B cell (primary cell): ENCODE measurements around the gene HEG1. TPM values are rescaled to one million over a fixed set of nuclear protein-coding genes. Genes with fewer than 3 reads are reported as not detected.

Experiments used
- ATAC-seq: fragments of 200-7000 bp; cut with Tn5 transposase; one replicate; pipeline ENCODE4 v1.10.0; 2021; ENCODE audit warnings: low read depth, mild to moderate bottlenecking, moderate number of reproducible peaks, moderate library complexity
- CTCF ChIA-PET: fragments of 350-600 bp; sonication (Branson Sonifier 250); formaldehyde crosslinking; loops from one replicate; lab custom pipeline; 2021; ENCODE audit warnings: antibody characterized with exemption, inconsistent platforms; lab: Charles Lee
- POLR2A ChIA-PET: fragments of 350-600 bp; sonication (Branson Sonifier 250); formaldehyde crosslinking; loops from one replicate; lab custom pipeline; 2021; ENCODE audit warnings: antibody characterized with exemption; lab: Charles Lee
- DNase-seq: peaks from one replicate; pipeline ENCODE4 v3.0.0; 2013
- H2AFZ ChIP-seq: 2 replicates; pipeline ENCODE4 v1.6.1; 2012; ENCODE audit warnings: mild to moderate bottlenecking, low read depth, low read length; ENCODE audit not compliant: insufficient read depth, poor library complexity, severe bottlenecking
- H3K27ac ChIP-seq, 2 donors: 1 replicate in 1 of 2; 2 replicates in 1 of 2; pipeline ENCODE4 v1.5.1; 2012 to 2013; ENCODE audit warnings: low read length in 2 of 2, mild to moderate bottlenecking in 2 of 2, moderate library complexity in 1 of 2
- H3K27me3 ChIP-seq, 4 experiments: fragments of 200-600 bp in 1 of 4; sonication (generic) in 1 of 4; replicated peaks in 1 of 4; 1 replicate in 2 of 4; 2 replicates in 2 of 4; pipeline versions ENCODE4 v1.6.1 to v1.7.0; 2013 to 2016; ENCODE audit warnings: low read length in 3 of 4, mild to moderate bottlenecking in 2 of 4, mixed read lengths in 1 of 4, moderate library complexity in 1 of 4; ENCODE audit not compliant: insufficient read depth in 4 of 4, control insufficient read depth in 3 of 4; ENCODE audit errors: control extremely low read depth in 1 of 4
- H3K36me3 ChIP-seq, 2 experiments: replicated peaks in 1 of 2; 1 replicate in 1 of 2; 2 replicates in 1 of 2; pipeline versions ENCODE4 v1.6.1 to v1.7.1; 2013; ENCODE audit warnings: low read length in 1 of 2; ENCODE audit not compliant: insufficient read depth in 2 of 2, control insufficient read depth in 1 of 2; ENCODE audit errors: control extremely low read depth in 1 of 2, extremely low read depth in 1 of 2
- H3K4me1 ChIP-seq, 2 donors: fragments of 200-600 bp in 1 of 2; sonication (generic) in 1 of 2; 1 replicate in 1 of 2; 2 replicates in 1 of 2; pipeline versions ENCODE4 v1.5.1 to v1.6.1; 2013 to 2017; ENCODE audit warnings: low read length in 2 of 2; ENCODE audit not compliant: control insufficient read depth in 2 of 2, insufficient read depth in 2 of 2
- H3K4me2 ChIP-seq: replicated peaks from 2 replicates; pipeline ENCODE3; 2012; ENCODE audit warnings: mild to moderate bottlenecking, low read depth, low read length; ENCODE audit not compliant: poor library complexity, severe bottlenecking
- H3K4me3 ChIP-seq, 5 experiments: fragments of 200-600 bp in 1 of 5; sonication (generic) in 1 of 5; 1 replicate in 3 of 5; 2 replicates in 2 of 5; pipeline versions ENCODE4 v1.5.1 to v1.7.0; 2011 to 2016; ENCODE audit warnings: low read length in 4 of 5, mild to moderate bottlenecking in 4 of 5, low read depth in 2 of 5, control low read depth in 1 of 5, moderate library complexity in 1 of 5; ENCODE audit not compliant: insufficient read depth in 1 of 5; ENCODE audit errors: control extremely low read depth in 1 of 5, extremely low read depth in 1 of 5
- H3K79me2 ChIP-seq: fragments of 200-600 bp; sonication (generic); one replicate; pipeline ENCODE4 v1.6.0; 2016; ENCODE audit warnings: low read length; ENCODE audit not compliant: control insufficient read depth, insufficient read depth
- H3K9ac ChIP-seq: fragments of 200-600 bp; sonication (generic); 2 replicates; pipeline ENCODE4 v1.6.1; 2017; ENCODE audit warnings: mild to moderate bottlenecking, low read length, moderate library complexity
- H3K9me3 ChIP-seq, 3 donors: one replicate each; pipeline versions ENCODE4 v1.6.1 to v1.7.1; 2013; ENCODE audit warnings: low read length in 2 of 3; ENCODE audit not compliant: control insufficient read depth in 2 of 3, insufficient read depth in 1 of 3; ENCODE audit errors: control extremely low read depth in 1 of 3
- H4K20me1 ChIP-seq: 2 replicates; pipeline ENCODE4 v1.6.0; 2012; ENCODE audit warnings: mild to moderate bottlenecking, low read length; ENCODE audit not compliant: insufficient read depth, control insufficient read depth, poor library complexity, severe bottlenecking
- H3K27ac Mint-ChIP-seq: one replicate; pipeline ENCODE4 v1.8.0; 2021; ENCODE audit warnings: mixed read lengths
- H3K27me3 Mint-ChIP-seq: one replicate; pipeline ENCODE4 v1.8.0; 2021; ENCODE audit warnings: mixed read lengths
- H3K4me1 Mint-ChIP-seq: one replicate; pipeline ENCODE4 v1.8.0; 2021; ENCODE audit warnings: mixed read lengths
- H3K4me3 Mint-ChIP-seq: one replicate; pipeline ENCODE4 v1.8.0; 2021; ENCODE audit warnings: mixed read lengths
- H3K9me3 Mint-ChIP-seq: one replicate; pipeline ENCODE4 v1.8.0; 2022; ENCODE audit warnings: mixed read lengths; ENCODE audit not compliant: insufficient read depth
- EZH2 ChIP-seq: IDR thresholded peaks from 2 replicates; pipeline ENCODE4 v1.6.1; 2012; ENCODE audit warnings: borderline replicate concordance, low read depth, mild to moderate bottlenecking, moderate library complexity, low read length; ENCODE audit not compliant: insufficient read depth, poor library complexity, severe bottlenecking
- whole genome bisulfite sequencing: methylation state at CpG from one replicate; pipeline ENCODE4 v1.1.5; 2013; ENCODE audit warnings: missing lambda C conversion rate; ENCODE audit not compliant: insufficient coverage; 5-methylcytosine and 5-hydroxymethylcytosine counted together
- intact Hi-C: fragments of 100-400 bp; cut with micrococcal nuclease; formaldehyde crosslinking; loops from one replicate; pipeline ENCODE4 v1.10.0; 2022
- polyA plus RNA-seq: library from polyadenylated mRNA; depleted of rRNA; stranded (reverse); fragments of >200 nt; gene quantifications from 2 replicates; pipeline ENCODE4 v1.2.3, GENCODE V29; 2012
- total RNA-seq, 2 donors: library from RNA; stranded (reverse); fragments of 120-200 nt in 1 of 2; gene quantifications; 1 replicate in 1 of 2; 2 replicates in 1 of 2; pipeline versions ENCODE4 v1.2.3 to v1.2.4, GENCODE V29; 2013 to 2022
- TF ChIP-seq, protein P1 (sequence below): fragments of 200-600 bp; IDR thresholded peaks from one replicate; pipeline ENCODE4 v1.8.0; 2022; ENCODE audit warnings: antibody characterized with exemption, mild to moderate bottlenecking

HEG1 gene
- total and polyA plus RNA-seq, 2 donors (not counting 1 experiment from before 2014, with no cell fraction given) = 5.1 to 9.2 TPM

DNA sequence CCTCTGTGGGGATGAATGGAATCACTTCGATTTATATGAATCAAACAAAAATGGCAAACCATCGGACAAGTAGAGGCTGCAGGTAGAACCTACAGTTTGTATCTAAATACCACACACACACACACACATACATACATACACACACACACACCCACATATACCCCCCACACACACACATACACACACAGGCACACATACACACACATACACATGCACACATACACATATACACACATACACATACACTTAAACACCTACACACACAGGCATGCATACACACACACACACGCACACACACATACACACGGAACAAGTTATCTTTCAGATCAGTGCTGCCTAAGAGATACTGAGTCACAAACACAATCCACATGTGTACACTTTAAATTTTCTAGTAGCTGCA lies 24.3 kb downstream of the HEG1 start:
- no peak for ATAC-seq
- POLR2A ChIA-PET = no interaction called here

DNA sequence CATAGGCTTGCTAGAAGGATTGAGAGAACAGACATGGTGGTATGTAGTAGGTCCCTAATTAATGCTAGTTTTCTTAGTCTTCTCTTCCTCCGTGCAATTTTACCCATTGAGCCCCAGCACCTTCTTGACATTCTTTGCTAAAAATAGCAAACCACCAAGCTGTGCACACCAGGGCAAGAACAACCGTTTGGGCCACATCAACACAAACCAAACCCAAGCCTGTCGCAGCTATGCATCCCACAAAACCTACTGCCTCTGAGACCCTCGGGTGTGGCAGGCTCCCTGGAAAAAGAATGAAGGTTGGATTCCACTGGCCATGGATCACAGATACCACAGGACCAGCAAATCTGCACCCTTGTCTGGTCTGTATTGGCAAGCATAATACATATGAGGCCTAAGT lies 27.1 kb downstream of the HEG1 start:
- 79% methylated on average over 2 of the region's 4 CpGs for WGBS
- CTCF ChIA-PET = no interaction called here
- H4K20me1 ChIP-seq = peaks cover 5% of the 10 kb centered on the region
- H3K9me3 ChIP-seq = no peaks in the 10 kb centered on the region
- Mint-ChIP-seq H3K27me3 (no peaks in the 10 kb centered on the region), H3K4me3 (no peak overlapping the region), H3K9me3 (no peaks in the 10 kb centered on the region), H3K27ac (no peak overlapping the region), H3K4me1 (peaks cover 11% of the 10 kb centered on the region)
- no peak overlapping the region for H3K4me3 ChIP-seq
- peaks cover 7% of the 10 kb centered on the region for H3K79me2 ChIP-seq
- no peak overlapping the region for H3K27ac ChIP-seq
- H3K4me1 ChIP-seq = peaks cover 4 to 6% of the 10 kb centered on the region in 2 donors
- intact Hi-C loops = no loop called here
- ATAC-seq (no peak), DNase-seq (no peak)
- TF ChIP-seq, protein P1, sequence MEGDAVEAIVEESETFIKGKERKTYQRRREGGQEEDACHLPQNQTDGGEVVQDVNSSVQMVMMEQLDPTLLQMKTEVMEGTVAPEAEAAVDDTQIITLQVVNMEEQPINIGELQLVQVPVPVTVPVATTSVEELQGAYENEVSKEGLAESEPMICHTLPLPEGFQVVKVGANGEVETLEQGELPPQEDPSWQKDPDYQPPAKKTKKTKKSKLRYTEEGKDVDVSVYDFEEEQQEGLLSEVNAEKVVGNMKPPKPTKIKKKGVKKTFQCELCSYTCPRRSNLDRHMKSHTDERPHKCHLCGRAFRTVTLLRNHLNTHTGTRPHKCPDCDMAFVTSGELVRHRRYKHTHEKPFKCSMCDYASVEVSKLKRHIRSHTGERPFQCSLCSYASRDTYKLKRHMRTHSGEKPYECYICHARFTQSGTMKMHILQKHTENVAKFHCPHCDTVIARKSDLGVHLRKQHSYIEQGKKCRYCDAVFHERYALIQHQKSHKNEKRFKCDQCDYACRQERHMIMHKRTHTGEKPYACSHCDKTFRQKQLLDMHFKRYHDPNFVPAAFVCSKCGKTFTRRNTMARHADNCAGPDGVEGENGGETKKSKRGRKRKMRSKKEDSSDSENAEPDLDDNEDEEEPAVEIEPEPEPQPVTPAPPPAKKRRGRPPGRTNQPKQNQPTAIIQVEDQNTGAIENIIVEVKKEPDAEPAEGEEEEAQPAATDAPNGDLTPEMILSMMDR = no peak
- TF ChIP-seq EZH2 = no peak
- no peak overlapping the region for H3K4me2 ChIP-seq
- no peaks in the 10 kb centered on the region for H3K27me3 ChIP-seq
- no peak overlapping the region for H3K9ac ChIP-seq
- peaks cover 0 to 27% of the 10 kb centered on the region in 2 experiments for H3K36me3 ChIP-seq
- no peak overlapping the region for H2AFZ ChIP-seq
- POLR2A ChIA-PET = no interaction called here

More for the DNA sequence above, 24.3 kb downstream of the HEG1 start:
- intact Hi-C loops = no loop called here
- Mint-ChIP-seq H3K9me3 (peaks cover 4% of the 10 kb centered on the region), H3K4me3 (no peak overlapping the region), H3K4me1 (peaks cover 10% of the 10 kb centered on the region), H3K27me3 (no peaks in the 10 kb centered on the region), H3K27ac (no peak overlapping the region)
- Histone ChIP-seq H3K27ac (no peak overlapping the region), H3K4me3 (no peak overlapping the region), H3K36me3 (peaks cover 0 to 22% of the 10 kb centered on the region in 2 experiments), H3K79me2 (peaks cover 7% of the 10 kb centered on the region), H2AFZ (no peak overlapping the region), H3K27me3 (no peaks in the 10 kb centered on the region), H3K4me2 (no peak overlapping the region), H3K9ac (no peak overlapping the region), H3K9me3 (peaks cover 0 to 13% (median 5%) of the 10 kb centered on the region in 3 donors), H3K4me1 (peaks cover 4 to 6% of the 10 kb centered on the region in 2 donors), H4K20me1 (peaks cover 5% of the 10 kb centered on the region)
- DNase-seq = no peak
- CTCF ChIA-PET = interaction anchor here (1.6 kb wide), 1 partner anchor 10 kb away, joined by 3 read pairs; no protein-coding TSS in a partner anchor
- WGBS = 67% methylated on average over 3 of the region's 4 CpGs
- TF ChIP-seq, protein P1 = no peak
- TF ChIP-seq EZH2 = no peak
